H9 (cell line): ENCODE data around the gene SFXN5. TPM values are rescaled to one million over a fixed set of nuclear protein-coding genes. Genes with fewer than 3 reads are reported as not detected.

ENCODE experiments used
- DNase-seq: peaks from one replicate; pipeline ENCODE4 v3.0.0-alpha.2; 2017
- H2AFZ ChIP-seq: one replicate; pipeline ENCODE4 v1.6.1; 2013; ENCODE audit warnings: mild to moderate bottlenecking, low read length, control low read depth, moderate library complexity
- H2AK5ac ChIP-seq: 2 replicates; pipeline ENCODE4 v1.6.1; 2013; ENCODE audit warnings: low read length, control low read depth, mixed read lengths; ENCODE audit not compliant: insufficient read length
- H2BK120ac ChIP-seq: one replicate; pipeline ENCODE4 v1.6.1; 2013; ENCODE audit warnings: low read depth, mild to moderate bottlenecking, low read length, control low read depth, inconsistent platforms; ENCODE audit not compliant: poor library complexity, severe bottlenecking
- H2BK12ac ChIP-seq: 2 replicates; pipeline ENCODE4 v1.6.1; 2013; ENCODE audit warnings: low read length, control low read depth, mixed read lengths, low read depth; ENCODE audit not compliant: insufficient read length
- H2BK15ac ChIP-seq: 2 replicates; pipeline ENCODE4 v1.6.1; 2013; ENCODE audit warnings: low read depth, low read length, control low read depth
- H2BK20ac ChIP-seq: one replicate; pipeline ENCODE4 v1.6.1; 2013; ENCODE audit warnings: low read depth, mild to moderate bottlenecking, low read length, control low read depth, inconsistent platforms; ENCODE audit not compliant: poor library complexity, severe bottlenecking
- H2BK5ac ChIP-seq: 2 replicates; pipeline ENCODE4 v1.6.1; 2013; ENCODE audit warnings: low read length, control low read depth, mixed read lengths; ENCODE audit not compliant: insufficient read length
- H3K14ac ChIP-seq: 2 replicates; pipeline ENCODE4 v1.6.1; 2013; ENCODE audit warnings: low read length, control low read depth; ENCODE audit not compliant: insufficient read depth
- H3K18ac ChIP-seq: 2 replicates; pipeline ENCODE4 v1.6.1; 2013; ENCODE audit warnings: low read depth, mild to moderate bottlenecking, mixed read lengths, low read length, control low read depth; ENCODE audit not compliant: insufficient read length
- H3K23ac ChIP-seq: 2 replicates; pipeline ENCODE4 v1.6.1; 2013; ENCODE audit warnings: low read length, control low read depth, mixed read lengths, low read depth; ENCODE audit not compliant: insufficient read length
- H3K23me2 ChIP-seq: 2 replicates; pipeline ENCODE4 v1.6.1; 2013; ENCODE audit warnings: low read depth, mild to moderate bottlenecking, mixed read lengths, low read length, control low read depth; ENCODE audit not compliant: insufficient read length, poor library complexity, severe bottlenecking
- H3K27ac ChIP-seq: 2 replicates; pipeline ENCODE4 v1.5.1; 2013; ENCODE audit warnings: low read length, control low read depth, mixed read lengths, low read depth; ENCODE audit not compliant: insufficient read length
- H3K27me3 ChIP-seq: 2 replicates; pipeline ENCODE4 v1.6.1; 2013; ENCODE audit warnings: low read length, control low read depth, inconsistent platforms; ENCODE audit not compliant: insufficient read depth
- H3K4ac ChIP-seq: 2 replicates; pipeline ENCODE4 v1.6.1; 2013; ENCODE audit warnings: low read depth, mild to moderate bottlenecking, control low read depth, inconsistent platforms, low read length, moderate library complexity
- H3K4me1 ChIP-seq: 2 replicates; pipeline ENCODE4 v1.6.1; 2013; ENCODE audit warnings: low read length, control low read depth, inconsistent platforms; ENCODE audit not compliant: insufficient read depth
- H3K4me2 ChIP-seq: 2 replicates; pipeline ENCODE4 v1.6.1; 2013; ENCODE audit warnings: low read length, control low read depth, mixed read lengths; ENCODE audit not compliant: insufficient read length, insufficient read depth
- H3K56ac ChIP-seq: 2 replicates; pipeline ENCODE4 v1.6.1; 2013; ENCODE audit warnings: low read depth, mild to moderate bottlenecking, mixed read lengths, low read length, control low read depth; ENCODE audit not compliant: insufficient read length
- H3K79me1 ChIP-seq: 2 replicates; pipeline ENCODE4 v1.6.1; 2013; ENCODE audit warnings: low read depth, mild to moderate bottlenecking, moderate library complexity, low read length, control low read depth, inconsistent platforms; ENCODE audit not compliant: insufficient read depth, poor library complexity, severe bottlenecking
- H3K79me2 ChIP-seq: 2 replicates; pipeline ENCODE4 v1.6.1; 2013; ENCODE audit warnings: low read length, control low read depth, inconsistent platforms; ENCODE audit not compliant: insufficient read depth
- H3K9ac ChIP-seq: 2 replicates; pipeline ENCODE4 v1.6.1; 2013; ENCODE audit warnings: low read length, control low read depth, mixed read lengths; ENCODE audit not compliant: insufficient read length; ENCODE audit errors: extremely low read depth
- H3K9me3 ChIP-seq: one replicate; pipeline ENCODE4 v1.6.1; 2013; ENCODE audit warnings: low read depth, low read length, inconsistent platforms; ENCODE audit not compliant: control insufficient read depth
- H3T11ph ChIP-seq: one replicate; pipeline ENCODE4 v1.6.1; 2013; ENCODE audit warnings: mild to moderate bottlenecking, low read length, control low read depth, inconsistent platforms
- H4K20me1 ChIP-seq: one replicate; pipeline ENCODE4 v1.6.1; 2013; ENCODE audit not compliant: control insufficient read depth, insufficient read length, insufficient read depth
- H4K5ac ChIP-seq: 2 replicates; pipeline ENCODE4 v1.6.1; 2013; ENCODE audit warnings: low read depth, mild to moderate bottlenecking, mixed read lengths, low read length, control low read depth; ENCODE audit not compliant: insufficient read length
- H4K8ac ChIP-seq: replicated peaks from 2 replicates; pipeline ENCODE4 v1.6.1; 2013; ENCODE audit warnings: low read length, control low read depth, mixed read lengths, low read depth; ENCODE audit not compliant: insufficient read length
- H4K91ac ChIP-seq: 2 replicates; pipeline ENCODE4 v1.6.1; 2013; ENCODE audit warnings: low read depth, mild to moderate bottlenecking, moderate library complexity, mixed read lengths, low read length, control low read depth; ENCODE audit not compliant: insufficient read length
- H3K27ac Mint-ChIP-seq, 3 experiments: 2 replicates in 2 of 3; 3 replicates in 1 of 3; pipeline ENCODE4 v1.8.0; 2020 to 2021; ENCODE audit warnings: mixed read lengths in 3 of 3, mild to moderate bottlenecking in 1 of 3, moderate library complexity in 1 of 3
- H3K27me3 Mint-ChIP-seq: 2 replicates; pipeline ENCODE4 v1.8.0; 2021; ENCODE audit warnings: low read depth, mild to moderate bottlenecking, moderate library complexity, mixed read lengths
- H3K36me3 Mint-ChIP-seq, 3 experiments: 2 replicates in 2 of 3; 3 replicates in 1 of 3; pipeline ENCODE4 v1.8.0; 2020 to 2021; ENCODE audit warnings: low read depth in 3 of 3, mixed read lengths in 3 of 3; ENCODE audit not compliant: insufficient read depth in 1 of 3
- H3K4me1 Mint-ChIP-seq, 2 experiments: 2 replicates each; pipeline ENCODE4 v1.8.0; 2020; ENCODE audit warnings: mixed read lengths in 2 of 2
- H3K4me3 Mint-ChIP-seq, 2 experiments: 2 replicates in 1 of 2; 3 replicates in 1 of 2; pipeline ENCODE4 v1.8.0; 2020 to 2021; ENCODE audit warnings: mild to moderate bottlenecking in 2 of 2, mixed read lengths in 2 of 2, moderate library complexity in 1 of 2
- H3K9me3 Mint-ChIP-seq, 2 experiments: 2 replicates in 1 of 2; 3 replicates in 1 of 2; pipeline ENCODE4 v1.8.0; 2020; ENCODE audit warnings: mild to moderate bottlenecking in 2 of 2, mixed read lengths in 2 of 2, moderate library complexity in 1 of 2
- WGBS: extraction: QIAGEN DNeasy Blood & Tissue Kit; methylation state at CpG from one replicate; pipeline ENCODE4 v1.1.7; 2013; ENCODE audit warnings: missing lambda C conversion rate, low lambda C conversion rate, mixed read lengths; ENCODE audit not compliant: insufficient read length; ENCODE audit errors: extremely low coverage; 5-methylcytosine and 5-hydroxymethylcytosine counted together
- total RNA-seq: library from RNA; stranded (reverse); gene quantifications from 2 replicates; pipeline ENCODE4 v1.2.1, GENCODE V29; 2021
- TF ChIP-seq, protein P1 (sequence below): fragments of 200-600 bp; sonication (generic); conservative IDR thresholded peaks from 3 replicates; pipeline ENCODE4 v1.8.0; 2021; ENCODE audit warnings: antibody characterized with exemption, mild to moderate bottlenecking

Gene SFXN5
- total RNA-seq, 1 experiment from 2014 or later: 30.9 TPM

DNA sequence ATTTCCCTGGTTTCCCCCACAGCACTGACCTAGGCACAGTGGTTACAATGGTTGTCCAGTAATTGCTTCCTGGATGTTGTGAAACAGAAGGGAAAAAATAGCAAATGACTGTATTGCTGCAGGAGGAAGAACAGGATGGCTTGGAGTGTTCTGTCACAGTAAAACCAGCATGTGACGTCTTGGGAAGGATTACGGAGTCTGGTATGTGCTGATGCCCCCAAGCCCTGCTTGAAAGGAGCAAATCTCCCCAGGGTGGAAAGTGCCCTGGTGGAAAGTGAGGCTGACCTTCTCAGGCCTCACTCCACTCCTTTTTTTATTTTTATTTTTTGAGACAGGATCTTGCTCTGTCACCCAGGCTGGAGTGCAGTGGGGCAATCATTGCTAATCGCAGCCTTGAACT lies 33.4 kb upstream of the SFXN5 start:
- Histone ChIP-seq H2BK12ac (no peak overlapping the region), H3K4me1 (peaks cover 3% of the 10 kb centered on the region; the same call in 1 of the 2 replicates), H2BK120ac (no peak overlapping the region), H3K23me2 (no peaks in the 10 kb centered on the region), H3K79me1 (no peaks in the 10 kb centered on the region), H3K4ac (no peak overlapping the region), H3K23ac (no peak overlapping the region), H3K9ac (no peak overlapping the region), H2BK15ac (no peak overlapping the region), H4K91ac (no peak overlapping the region), H2BK20ac (no peak overlapping the region), H3K27me3 (no peaks in the 10 kb centered on the region), H4K20me1 (no peaks in the 10 kb centered on the region), H3K56ac (no peak overlapping the region), H3K27ac (no peak overlapping the region), H3T11ph (no peak overlapping the region), H2BK5ac (no peak overlapping the region), H2AFZ (no peak overlapping the region), H3K9me3 (no peaks in the 10 kb centered on the region), H4K5ac (no peak overlapping the region), H2AK5ac (no peak overlapping the region), H4K8ac (no peak overlapping the region), H3K14ac (no peak overlapping the region), H3K18ac (no peak overlapping the region), H3K4me2 (no peak overlapping the region), H3K79me2 (no peaks in the 10 kb centered on the region; the same call in 1 of the 2 replicates)
- no CpG with 5 or more reads among the region's 3 CpGs for WGBS
- Mint-ChIP-seq H3K4me1 (peaks cover 16 to 25% of the 10 kb centered on the region in 2 experiments), H3K27ac (no peak overlapping the region), H3K9me3 (no peaks in the 10 kb centered on the region), H3K4me3 (no peak overlapping the region), H3K36me3 (peaks cover 0 to 4% (median 0%) of the 10 kb centered on the region in 3 experiments; a peak in 3 of 7 replicates), H3K27me3 (peaks cover 3% of the 10 kb centered on the region; the same call in 1 of the 2 replicates)
- DNase-seq: no peak
- TF ChIP-seq, protein P1, sequence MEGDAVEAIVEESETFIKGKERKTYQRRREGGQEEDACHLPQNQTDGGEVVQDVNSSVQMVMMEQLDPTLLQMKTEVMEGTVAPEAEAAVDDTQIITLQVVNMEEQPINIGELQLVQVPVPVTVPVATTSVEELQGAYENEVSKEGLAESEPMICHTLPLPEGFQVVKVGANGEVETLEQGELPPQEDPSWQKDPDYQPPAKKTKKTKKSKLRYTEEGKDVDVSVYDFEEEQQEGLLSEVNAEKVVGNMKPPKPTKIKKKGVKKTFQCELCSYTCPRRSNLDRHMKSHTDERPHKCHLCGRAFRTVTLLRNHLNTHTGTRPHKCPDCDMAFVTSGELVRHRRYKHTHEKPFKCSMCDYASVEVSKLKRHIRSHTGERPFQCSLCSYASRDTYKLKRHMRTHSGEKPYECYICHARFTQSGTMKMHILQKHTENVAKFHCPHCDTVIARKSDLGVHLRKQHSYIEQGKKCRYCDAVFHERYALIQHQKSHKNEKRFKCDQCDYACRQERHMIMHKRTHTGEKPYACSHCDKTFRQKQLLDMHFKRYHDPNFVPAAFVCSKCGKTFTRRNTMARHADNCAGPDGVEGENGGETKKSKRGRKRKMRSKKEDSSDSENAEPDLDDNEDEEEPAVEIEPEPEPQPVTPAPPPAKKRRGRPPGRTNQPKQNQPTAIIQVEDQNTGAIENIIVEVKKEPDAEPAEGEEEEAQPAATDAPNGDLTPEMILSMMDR: no peak
